Measurements from ENCODE around the gene PSORS1C1.

GRCh38 chr6:31169123-31169857, 54.7 kb downstream of the PSORS1C1 start:
- TF ChIP-seq CTCF (IDR thresholded peaks at IDR 0.05) (no peak), EZH2 (IDR thresholded peaks at IDR 0.05) (no peak), EZH2phosphoT487 (IDR thresholded peaks at IDR 0.05) (no peak)

Measured in neural progenitor cell (in vitro differentiated cells).